ENCODE measurements around the gene CPT1A. TPM values are rescaled to one million over a fixed set of nuclear protein-coding genes. Genes with fewer than 3 reads are reported as not detected.

The CPT1A gene
- total and polyA plus RNA-seq, 2 experiments from 2014 or later = 9.6 to 20.1 TPM

DNA sequence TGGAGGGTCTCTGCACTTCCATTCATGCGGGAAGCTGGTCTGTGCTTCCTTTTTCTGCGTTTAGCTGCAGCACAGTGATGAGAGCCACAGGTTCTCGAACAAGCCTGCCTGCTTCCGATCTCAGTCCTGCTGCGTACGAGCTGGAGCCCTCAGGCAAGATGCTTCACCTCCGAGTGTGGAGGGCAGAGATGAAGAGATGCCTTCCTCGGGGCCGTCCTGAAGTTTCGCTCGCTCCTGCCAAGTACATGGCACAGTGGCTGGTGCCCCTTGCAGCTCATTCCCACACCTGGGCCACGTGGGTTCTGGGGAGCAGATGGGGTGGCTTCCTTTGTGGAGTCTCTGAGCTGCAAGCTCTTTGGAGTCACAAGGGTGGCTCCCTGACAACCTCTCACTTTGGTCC, 70.9 kb downstream of the CPT1A start:
- in situ Hi-C loops (cut with MboI) = no loop called here
- 91 to 92% methylated on average over 12 of the region's 12 CpGs for WGBS, 2 experiments (ENCODE audit: low coverage in 1 of 2, low lambda C conversion rate in 2 of 2, missing lambda C conversion rate in 2 of 2)
- no peaks in the 10 kb centered on the region for H3F3A ChIP-seq (ENCODE audit: insufficient read depth)

GRCh38 chr11:68767672-68768071, 74.0 kb downstream of the CPT1A start:
- no peaks in the 10 kb centered on the region for H3K9me3 ChIP-seq (ENCODE audit: low read depth)
- no peaks in the 10 kb centered on the region for H3K27me3 ChIP-seq (replicated peaks; ENCODE audit: insufficient read depth)
- H3K79me2 ChIP-seq (ENCODE audit: insufficient read depth) = no peaks in the 10 kb centered on the region
- H3K27ac ChIP-seq = no peak overlapping the region
- DNase-seq = no peak
- 81 to 83% methylated on average over 11 of the region's 11 CpGs for WGBS, 2 experiments (ENCODE audit: low coverage in 1 of 2, low lambda C conversion rate in 2 of 2, missing lambda C conversion rate in 2 of 2)
- in situ Hi-C loops (cut with MboI) = no loop called here
- no peak for TF ChIP-seq EZH2 (IDR thresholded peaks at IDR 0.05; ENCODE audit: insufficient read depth, poor library complexity, severe bottlenecking)
- no peak for TF ChIP-seq EZH2phosphoT487 (IDR thresholded peaks at IDR 0.05; ENCODE audit: insufficient read depth, low read depth)
- H3K9ac ChIP-seq = no peak overlapping the region
- H3F3A ChIP-seq (ENCODE audit: insufficient read depth) = no peaks in the 10 kb centered on the region
- no peak overlapping the region for H3K4me3 ChIP-seq
- H3K9me2 ChIP-seq (ENCODE audit: insufficient read depth) = no peaks in the 10 kb centered on the region
- no peak overlapping the region for H2AFZ ChIP-seq
- H4K20me1 ChIP-seq (ENCODE audit: insufficient read depth) = no peaks in the 10 kb centered on the region
- no peak overlapping the region for H3K4me2 ChIP-seq (ENCODE audit: unreplicated experiment)
- H3K4me1 ChIP-seq (ENCODE audit: insufficient read depth) = no peaks in the 10 kb centered on the region
- H3K36me3 ChIP-seq (ENCODE audit: low read depth) = peaks cover 19% of the 10 kb centered on the region; the same call in 1 of the 2 replicates

More for the DNA sequence above, 70.9 kb downstream of the CPT1A start:
- DNase-seq = no peak
- Histone ChIP-seq H3K4me2 (ENCODE audit: unreplicated experiment) (no peak overlapping the region), H3K27ac (no peak overlapping the region), H3K9me2 (ENCODE audit: insufficient read depth) (no peaks in the 10 kb centered on the region), H3K4me3 (no peak overlapping the region), H3K9ac (no peak overlapping the region), H3K4me1 (ENCODE audit: insufficient read depth) (no peaks in the 10 kb centered on the region), H2AFZ (no peak overlapping the region), H3K36me3 (ENCODE audit: low read depth) (peaks cover 41% of the 10 kb centered on the region; the same call in 1 of the 2 replicates), H3K9me3 (ENCODE audit: low read depth) (no peaks in the 10 kb centered on the region), H3K79me2 (ENCODE audit: insufficient read depth) (no peaks in the 10 kb centered on the region), H3K27me3 (replicated peaks; ENCODE audit: insufficient read depth) (no peaks in the 10 kb centered on the region), H4K20me1 (ENCODE audit: insufficient read depth) (no peaks in the 10 kb centered on the region)
- TF ChIP-seq EZH2phosphoT487 (IDR thresholded peaks at IDR 0.05; ENCODE audit: insufficient read depth, low read depth) (no peak), EZH2 (IDR thresholded peaks at IDR 0.05; ENCODE audit: insufficient read depth, poor library complexity, severe bottlenecking) (no peak)

DNA sequence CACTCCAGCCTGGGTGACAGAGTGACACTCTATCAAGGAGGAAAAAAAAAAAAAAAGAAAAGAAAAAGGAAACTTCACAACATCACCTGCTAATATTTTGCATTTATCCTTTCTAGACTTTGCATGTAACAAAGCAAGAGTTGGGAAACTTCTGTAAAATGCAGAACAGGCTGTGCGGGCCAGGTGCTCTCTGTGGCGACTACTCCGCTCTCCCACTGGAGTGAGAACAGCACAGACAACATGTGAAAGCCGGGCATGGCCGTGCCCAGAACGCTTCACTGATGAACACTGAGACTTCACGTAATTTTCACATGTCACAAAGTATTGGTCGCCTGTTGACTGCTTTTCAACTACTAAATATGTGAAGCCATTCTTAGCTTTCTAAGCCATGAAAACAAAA, 74.9 kb downstream of the CPT1A start:
- Histone ChIP-seq H2AFZ (no peak overlapping the region), H3K27me3 (replicated peaks; ENCODE audit: insufficient read depth) (no peaks in the 10 kb centered on the region), H3K9me2 (ENCODE audit: insufficient read depth) (no peaks in the 10 kb centered on the region), H4K20me1 (ENCODE audit: insufficient read depth) (no peaks in the 10 kb centered on the region), H3K79me2 (ENCODE audit: insufficient read depth) (no peaks in the 10 kb centered on the region), H3K27ac (no peak overlapping the region), H3F3A (ENCODE audit: insufficient read depth) (no peaks in the 10 kb centered on the region), H3K4me2 (ENCODE audit: unreplicated experiment) (no peak overlapping the region), H3K4me3 (no peak overlapping the region), H3K4me1 (ENCODE audit: insufficient read depth) (no peaks in the 10 kb centered on the region), H3K9me3 (ENCODE audit: low read depth) (no peaks in the 10 kb centered on the region), H3K36me3 (ENCODE audit: low read depth) (peaks cover 19% of the 10 kb centered on the region; the same call in 1 of the 2 replicates), H3K9ac (no peak overlapping the region)
- DNase-seq = no peak
- in situ Hi-C loops (cut with MboI) = no loop called here
- TF ChIP-seq EZH2 (IDR thresholded peaks at IDR 0.05; ENCODE audit: insufficient read depth, poor library complexity, severe bottlenecking) (no peak), EZH2phosphoT487 (IDR thresholded peaks at IDR 0.05; ENCODE audit: insufficient read depth, low read depth) (no peak)
- WGBS, 2 experiments (ENCODE audit: low coverage in 1 of 2, low lambda C conversion rate in 2 of 2, missing lambda C conversion rate in 2 of 2) = 95 to 96% methylated on average over 8 of the region's 8 CpGs

DNA sequence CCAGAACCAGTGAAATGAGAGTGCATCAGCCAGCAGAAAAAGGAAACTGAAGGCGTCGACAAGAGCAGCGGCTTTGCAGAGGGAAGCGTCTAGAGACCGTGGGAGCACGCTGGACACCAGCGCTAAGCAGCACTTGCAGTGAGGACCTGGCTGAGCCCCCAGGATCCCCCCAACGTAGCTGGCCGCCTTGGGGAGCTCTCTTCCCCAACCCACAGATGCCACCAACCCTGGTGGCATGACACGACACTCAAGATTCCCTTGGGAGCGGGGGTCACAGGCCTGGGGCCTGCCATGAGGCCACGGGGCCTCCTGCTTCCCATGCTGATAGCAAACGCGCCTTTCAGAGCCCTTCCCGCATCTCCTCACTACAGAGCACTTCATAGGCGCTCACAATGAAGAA, 77.0 kb downstream of the CPT1A start:
- TF ChIP-seq EZH2 (IDR thresholded peaks at IDR 0.05; ENCODE audit: insufficient read depth, poor library complexity, severe bottlenecking) = no peak
- no peak for TF ChIP-seq EZH2phosphoT487 (IDR thresholded peaks at IDR 0.05; ENCODE audit: insufficient read depth, low read depth)
- 90 to 91% methylated on average over 16 of the region's 16 CpGs for WGBS, 2 experiments (ENCODE audit: low coverage in 1 of 2, low lambda C conversion rate in 2 of 2, missing lambda C conversion rate in 2 of 2)
- Histone ChIP-seq H3K36me3 (ENCODE audit: low read depth) (peaks cover 15% of the 10 kb centered on the region; the same call in 1 of the 2 replicates), H2AFZ (no peak overlapping the region), H3K4me2 (ENCODE audit: unreplicated experiment) (no peak overlapping the region), H3K27me3 (replicated peaks; ENCODE audit: insufficient read depth) (no peaks in the 10 kb centered on the region), H3K27ac (no peak overlapping the region), H3F3A (ENCODE audit: insufficient read depth) (no peaks in the 10 kb centered on the region), H3K9ac (no peak overlapping the region), H3K9me2 (ENCODE audit: insufficient read depth) (no peaks in the 10 kb centered on the region), H4K20me1 (ENCODE audit: insufficient read depth) (no peaks in the 10 kb centered on the region), H3K79me2 (ENCODE audit: insufficient read depth) (no peaks in the 10 kb centered on the region), H3K4me1 (ENCODE audit: insufficient read depth) (no peaks in the 10 kb centered on the region), H3K4me3 (no peak overlapping the region), H3K9me3 (ENCODE audit: low read depth) (no peaks in the 10 kb centered on the region)
- no peak for DNase-seq
- in situ Hi-C loops (cut with MboI) = no loop called here
